CD4-positive, alpha-beta T cell treated with Interleukin-12 subunit alpha and Interleukin-12 subunit beta, for 1 hour (primary cell): ENCODE results near the gene MCTP1.
A peak's percentile ranks its signal among the peaks of the same experiment; 100 is the strongest.
"Not testable (repeated sequence)": the region's sequence is repeated elsewhere in the genome, so short reads cannot be mapped to it uniquely, and the experiment has no call there.

Experiments
- DNase-seq: peaks from one replicate; pipeline ENCODE4 v3.0.0-alpha.2; 2020

The MCTP1 gene

DNA sequence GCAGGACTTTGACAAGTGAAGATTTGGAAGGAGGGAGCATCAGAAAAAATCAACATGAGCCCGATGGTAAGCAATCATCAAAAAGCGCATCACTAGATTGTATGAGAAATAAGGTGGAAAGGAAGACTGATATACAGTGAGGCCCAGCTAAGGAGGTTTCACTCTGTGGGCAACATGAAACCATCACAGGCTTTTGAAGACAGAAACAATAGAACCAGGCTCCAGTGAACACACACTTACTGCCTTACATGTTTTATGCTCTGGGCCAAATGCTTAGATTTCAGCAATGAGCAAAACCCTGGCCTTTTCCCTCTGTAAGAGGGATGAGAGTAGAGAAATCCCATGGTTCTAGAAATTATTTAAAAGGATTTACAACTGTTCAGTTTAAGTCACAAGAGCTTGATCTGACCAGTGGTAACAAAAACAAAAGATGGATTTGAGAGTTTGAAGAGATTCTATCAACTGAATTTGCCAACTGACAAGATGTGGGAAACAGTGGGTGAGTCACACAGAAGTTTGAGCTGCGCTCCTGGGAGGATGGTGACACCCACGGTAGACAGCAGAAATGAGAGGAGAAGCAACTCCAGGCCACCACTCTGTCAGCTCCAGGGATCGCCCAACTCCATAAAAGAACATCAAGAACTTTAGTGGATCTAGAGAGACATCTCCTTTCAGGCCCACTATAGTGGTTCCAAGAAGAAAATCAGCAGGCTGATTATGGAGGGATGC is 261.8 kb downstream of the MCTP1 start:
- DNase-seq, result no peak

DNA sequence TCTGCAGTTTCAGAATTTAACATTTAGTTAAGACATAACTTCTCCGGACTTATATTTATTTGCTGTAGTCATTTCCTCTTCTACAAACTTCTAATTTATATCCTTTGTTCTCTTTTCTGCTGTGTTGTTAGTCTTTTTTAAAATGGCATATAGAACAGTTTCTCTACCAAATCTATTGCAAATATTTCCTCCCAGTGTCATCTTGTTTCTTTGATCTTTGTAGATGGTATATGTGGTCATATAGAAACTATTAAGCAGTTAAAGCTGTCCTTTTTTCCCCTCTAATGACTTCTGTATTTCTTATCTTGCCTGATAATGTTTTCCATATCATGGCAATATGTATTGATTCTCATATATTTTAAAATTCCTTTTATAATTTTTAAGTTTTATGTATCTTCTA is 264.5 kb downstream of the MCTP1 start:
- DNase-seq, result no peak

DNA sequence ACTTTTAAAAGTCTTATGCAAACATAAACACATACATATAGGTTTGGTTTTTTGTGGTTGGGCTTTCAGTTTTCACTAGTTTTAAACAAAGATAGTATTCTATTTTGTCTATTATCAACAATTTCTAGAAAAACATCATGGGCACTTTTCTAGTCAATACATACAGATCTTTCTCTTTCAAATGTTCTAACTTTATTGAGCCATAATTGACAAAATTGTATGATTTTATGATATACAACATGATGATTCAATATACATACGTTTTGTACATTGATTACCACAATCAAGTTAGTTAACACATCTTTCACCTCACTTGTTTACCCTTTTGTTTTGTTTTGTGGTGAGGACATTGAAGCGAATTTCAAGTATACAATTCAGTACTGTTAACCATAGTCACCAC is 265.9 kb downstream of the MCTP1 start:
- DNase-seq, result no peak

DNA sequence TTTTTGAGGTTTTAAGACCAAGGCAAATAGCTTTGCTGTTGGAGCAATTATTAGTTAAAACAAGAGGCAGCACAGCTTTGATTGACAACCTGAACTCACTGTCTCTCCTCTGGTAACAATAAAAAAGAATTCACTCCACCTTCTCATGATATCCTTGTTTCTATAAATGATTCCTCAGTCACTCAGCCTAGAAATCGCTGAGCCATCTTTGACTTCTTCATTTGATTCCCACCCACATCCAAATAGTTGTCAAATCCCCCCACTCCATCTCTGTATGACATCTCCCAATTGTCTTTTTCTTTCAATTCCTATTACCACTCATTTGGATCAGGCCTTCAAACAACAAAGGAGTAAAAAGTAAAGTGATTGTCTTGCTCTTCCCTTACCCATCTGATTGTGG is 266.4 kb downstream of the MCTP1 start:
- DNase-seq, result no peak

DNA sequence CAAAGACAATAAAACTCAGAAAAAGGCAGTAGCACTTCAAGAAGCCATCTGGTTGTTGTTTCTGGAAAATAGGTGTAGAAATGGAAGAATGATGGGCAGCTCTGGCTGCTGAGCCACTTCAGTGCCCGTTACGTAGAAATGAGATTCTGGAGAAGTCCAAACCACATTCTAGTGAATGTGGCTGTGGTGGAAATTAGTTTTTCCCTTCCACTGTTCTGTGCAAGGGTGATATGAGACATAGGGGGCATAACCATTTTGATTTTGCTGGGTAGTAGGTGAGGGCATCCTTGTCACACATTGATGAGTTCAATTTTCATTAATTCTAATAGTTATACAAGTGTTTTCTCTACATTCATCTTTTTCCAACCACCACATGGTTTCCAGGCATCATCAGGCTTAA is 275.1 kb downstream of the MCTP1 start:
- no peak for DNase-seq

DNA sequence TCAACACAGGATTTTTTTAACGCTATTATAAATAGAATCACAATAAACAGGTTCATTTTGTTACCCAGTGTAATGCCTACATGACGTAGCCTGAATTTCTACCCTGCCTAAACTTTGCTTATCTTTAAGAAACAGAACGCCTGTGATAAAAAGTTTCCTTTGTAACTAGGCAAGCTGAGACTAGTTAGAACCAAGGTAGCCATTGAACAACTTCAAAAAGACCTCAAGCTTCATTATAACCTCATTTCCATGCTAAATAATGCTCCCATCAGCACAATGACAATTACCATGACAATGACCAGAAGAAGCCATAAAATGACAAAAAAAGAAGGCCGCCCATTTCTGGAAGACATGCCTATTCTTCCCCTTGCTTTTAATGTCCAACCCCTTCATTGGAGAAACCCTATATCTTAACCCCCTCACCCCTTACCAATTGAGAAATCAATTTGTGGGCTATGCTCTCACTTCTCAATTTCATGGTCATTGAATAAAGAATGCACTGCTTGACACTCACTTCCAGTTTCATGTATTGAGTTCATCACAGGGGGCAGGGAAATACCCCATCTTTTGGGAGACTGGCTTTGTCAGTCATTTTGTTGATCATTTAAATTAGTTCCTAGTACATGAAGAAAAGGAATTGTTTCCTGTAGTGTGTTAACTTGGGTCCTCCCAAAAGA is 276.8 kb downstream of the MCTP1 start:
- DNase-seq, result no peak

DNA sequence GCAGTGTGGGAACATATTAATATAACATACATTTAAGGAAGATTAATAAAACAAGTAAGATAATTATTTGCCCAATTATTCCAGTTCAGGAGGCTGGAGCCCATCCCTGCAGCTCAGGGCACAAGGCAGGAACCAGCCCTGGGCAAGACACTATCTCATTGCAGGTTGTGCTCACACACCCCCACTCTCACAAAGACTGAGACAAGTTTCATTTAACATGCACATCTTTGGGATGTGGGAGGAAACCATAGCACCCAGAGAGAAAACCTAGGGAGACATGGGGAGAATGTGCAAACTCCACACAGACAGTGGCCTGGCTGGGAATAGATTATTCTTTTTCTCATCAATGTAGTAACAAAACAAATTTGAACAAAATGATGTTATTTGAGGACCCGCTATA is 279.1 kb downstream of the MCTP1 start:
- no peak for DNase-seq

DNA sequence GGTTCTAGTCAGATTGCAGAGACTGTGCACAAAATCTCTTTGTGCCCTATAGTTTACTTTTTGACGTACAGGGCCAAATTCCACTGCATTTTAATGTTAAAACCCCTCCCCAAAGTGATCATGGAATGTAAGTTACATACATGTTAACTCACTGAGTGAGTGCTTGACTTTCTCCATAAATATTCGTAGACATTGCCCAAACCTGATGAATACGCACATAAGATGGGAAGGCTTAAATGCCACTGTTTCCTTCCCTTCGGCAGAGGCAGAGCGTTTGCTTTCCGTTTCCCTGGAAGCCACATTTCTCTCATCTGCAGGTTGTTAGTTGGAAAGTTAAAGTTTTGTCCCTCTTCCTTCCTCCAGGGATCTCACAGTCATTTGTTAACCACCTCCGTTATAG is 286.2 kb downstream of the MCTP1 start:
- DNase-seq, result no peak

DNA sequence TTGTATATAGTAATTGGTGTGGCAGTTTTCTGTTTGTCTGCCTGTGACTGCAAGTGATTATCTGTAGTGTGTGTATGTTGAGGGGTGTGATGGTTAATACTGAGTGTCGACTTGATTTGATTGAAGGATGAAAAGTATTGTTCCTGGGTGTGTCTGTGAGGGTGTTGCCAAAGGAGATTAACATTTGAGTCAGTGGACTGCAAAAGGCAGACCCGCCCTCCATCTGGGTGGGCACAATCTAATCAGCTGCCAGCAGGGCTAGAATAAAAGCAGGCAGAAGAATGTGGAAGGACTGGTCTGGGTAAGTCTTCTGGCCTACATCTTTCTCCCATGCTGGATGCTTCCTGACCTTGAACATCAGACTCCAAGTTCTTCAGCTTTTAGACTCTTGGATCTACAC is 290.4 kb downstream of the MCTP1 start:
- DNase-seq, result not testable (repeated sequence)

DNA sequence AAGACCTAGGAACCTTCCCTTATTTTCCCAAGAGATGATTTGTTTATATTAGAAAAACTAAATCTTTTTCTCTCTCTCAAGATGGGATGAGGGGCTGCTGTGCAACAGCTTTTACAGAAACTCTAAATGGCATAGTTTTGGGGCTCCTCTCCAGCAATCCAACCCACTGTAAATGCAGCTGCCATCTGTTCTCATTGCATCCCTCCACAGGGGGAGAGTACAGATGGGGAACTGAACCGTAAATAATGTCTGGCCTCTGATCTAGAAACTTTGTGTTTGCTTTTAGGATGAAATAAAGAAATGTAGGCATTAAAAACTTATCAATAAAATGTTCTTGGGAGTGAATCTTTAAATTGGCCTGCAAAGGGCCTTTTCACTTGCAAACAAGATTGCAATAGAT is 291.4 kb downstream of the MCTP1 start:
- no peak for DNase-seq

DNA sequence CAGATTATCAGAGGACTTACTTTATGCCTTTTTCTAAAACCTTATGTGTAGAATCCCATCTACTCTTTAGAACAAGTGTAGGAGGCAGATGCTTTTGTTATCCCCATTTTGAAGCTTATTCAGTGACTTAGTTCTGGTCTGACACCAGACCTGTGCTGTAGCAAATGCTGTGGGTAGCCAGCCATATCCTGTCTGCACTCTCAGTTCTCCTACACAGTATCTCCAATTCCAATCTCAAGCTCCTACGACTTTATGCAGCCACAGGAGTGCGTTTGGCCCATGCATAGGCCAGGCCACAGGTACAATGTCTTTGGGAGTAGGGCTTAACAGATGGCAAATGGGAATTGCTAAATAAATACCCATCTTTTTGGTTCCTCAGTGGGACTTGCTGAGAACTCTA is 292.6 kb downstream of the MCTP1 start:
- DNase-seq, result no peak

DNA sequence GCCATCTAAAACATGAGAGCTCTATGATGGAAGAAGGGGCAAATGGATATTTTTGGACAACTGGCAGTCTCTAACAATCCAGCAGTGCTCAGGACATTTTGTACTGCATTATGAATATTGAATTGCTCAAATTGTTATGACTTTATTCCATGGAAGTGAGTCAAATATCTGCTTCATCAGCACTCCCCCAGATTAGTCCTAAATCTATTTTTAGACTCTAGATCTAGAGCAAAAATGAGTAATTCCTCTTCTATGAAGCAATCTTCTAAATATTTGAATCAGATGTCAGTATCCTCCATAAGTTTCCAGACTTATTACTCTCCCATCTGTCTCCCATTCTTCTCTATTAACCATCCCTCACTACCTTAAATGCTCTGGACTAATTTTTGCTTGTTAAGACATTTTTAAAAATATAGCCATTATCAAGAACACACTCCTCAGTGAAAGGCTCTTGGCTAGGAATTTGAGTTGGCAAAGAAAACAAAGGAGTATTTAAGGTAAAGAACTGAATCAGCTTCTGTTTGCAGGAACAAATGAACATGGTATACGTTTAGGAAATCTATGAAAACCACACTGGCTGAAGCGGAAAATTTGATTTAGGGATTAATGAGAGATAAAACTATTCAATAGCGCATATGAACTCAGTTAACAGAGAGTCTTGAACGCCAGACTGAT is 300.9 kb downstream of the MCTP1 start:
- no peak for DNase-seq

DNA sequence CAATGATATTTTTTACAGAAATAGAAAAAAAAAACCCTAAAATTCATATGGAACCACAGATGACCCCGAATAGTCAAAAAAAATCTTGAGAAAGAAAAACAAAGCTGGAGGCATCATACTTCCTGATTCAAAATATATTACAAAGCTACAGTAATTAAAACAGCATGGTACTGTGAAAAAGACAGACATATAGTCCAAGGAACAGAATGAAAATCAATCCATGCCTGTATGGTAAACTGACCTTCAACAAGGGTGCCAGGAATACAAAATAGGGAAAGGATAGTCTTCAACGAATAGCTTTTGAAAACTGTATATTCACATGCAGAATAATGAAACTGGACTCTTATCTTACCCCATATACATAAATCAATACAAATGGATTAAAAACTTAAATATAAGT is 307.5 kb downstream of the MCTP1 start:
- DNase-seq, result no peak

DNA sequence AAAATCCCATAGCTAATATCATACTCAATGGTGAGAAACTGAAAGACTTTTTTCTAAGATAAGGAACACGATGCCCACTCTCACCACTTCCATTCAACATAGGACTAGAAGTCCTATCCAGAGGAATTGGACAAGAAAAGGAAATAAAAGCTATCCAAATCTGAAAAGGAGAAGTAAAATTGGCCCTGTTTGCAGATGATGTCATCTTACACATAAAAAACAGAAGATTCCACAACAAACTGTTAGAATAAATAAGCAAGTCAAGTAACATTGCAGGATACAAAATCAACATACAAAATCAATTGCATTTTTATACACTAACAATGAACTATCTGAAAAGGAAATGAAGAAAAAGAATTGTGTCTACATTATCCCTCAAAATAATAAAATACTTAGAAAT is 308.0 kb downstream of the MCTP1 start:
- DNase-seq, result no peak

DNA sequence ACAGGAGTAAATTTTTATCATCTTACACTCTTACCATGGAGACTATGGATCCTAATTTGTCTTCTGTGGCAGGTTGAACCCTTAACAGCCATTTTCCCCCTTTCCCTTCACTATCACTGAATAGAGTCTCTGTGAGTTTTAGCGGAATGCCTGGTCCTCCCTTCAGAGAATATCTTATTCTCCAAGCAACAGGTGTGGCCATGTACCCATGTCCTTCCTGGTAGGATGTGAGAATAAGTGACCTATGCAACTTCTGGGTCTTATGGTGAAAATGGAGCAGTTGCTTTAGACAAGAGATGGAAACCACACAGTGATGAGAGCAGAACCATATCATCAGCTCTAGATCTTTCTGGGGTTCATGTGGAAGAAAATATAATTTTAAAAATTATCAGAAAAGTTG is 312.6 kb downstream of the MCTP1 start:
- DNase-seq, result no peak

DNA sequence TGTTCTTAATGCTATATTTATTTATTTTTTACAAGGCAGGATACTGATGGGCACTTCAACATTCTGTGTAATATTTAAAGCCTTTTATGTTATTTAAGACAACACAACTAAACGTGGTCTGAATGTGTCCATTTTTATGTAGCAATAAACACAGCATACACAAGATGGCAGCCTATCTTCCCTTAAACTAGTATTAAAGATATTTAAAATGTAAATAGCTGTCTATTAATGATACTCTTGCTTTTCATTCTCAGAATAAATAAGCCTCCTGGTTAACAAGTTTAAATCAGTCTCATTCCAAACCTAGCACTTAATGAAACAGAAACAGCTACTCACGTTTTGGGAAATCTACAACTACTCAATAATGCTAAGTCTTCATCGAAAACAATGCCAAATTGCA is 315.7 kb downstream of the MCTP1 start:
- DNase-seq, result no peak

DNA sequence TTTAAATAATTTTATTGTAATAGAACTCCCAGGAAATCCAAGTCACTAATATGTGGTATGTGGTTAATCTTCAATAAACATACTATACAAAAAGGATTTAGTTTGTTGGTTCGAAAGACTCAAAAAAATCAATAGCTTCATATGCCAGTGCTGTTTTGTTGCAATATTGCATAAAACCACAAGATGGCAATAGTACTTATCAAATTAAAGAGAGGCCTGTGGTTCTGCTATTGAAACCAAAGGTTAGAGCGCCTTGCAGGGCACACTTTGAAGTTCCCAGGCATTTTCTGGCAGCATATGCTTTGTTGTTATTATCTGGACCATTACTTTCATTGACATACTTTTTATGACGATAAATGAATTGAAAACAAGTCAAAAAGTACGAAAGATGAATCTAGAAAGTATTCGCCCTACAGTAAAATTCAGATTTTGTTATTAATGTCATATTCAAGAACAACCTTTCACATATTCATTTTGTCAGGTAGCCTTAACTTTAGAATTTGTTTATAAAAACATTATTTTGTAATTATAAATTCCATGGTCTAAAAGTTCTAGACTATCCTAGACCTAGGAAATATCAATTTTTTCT is 316.3 kb downstream of the MCTP1 start:
- DNase-seq, result peak; percentile 44

DNA sequence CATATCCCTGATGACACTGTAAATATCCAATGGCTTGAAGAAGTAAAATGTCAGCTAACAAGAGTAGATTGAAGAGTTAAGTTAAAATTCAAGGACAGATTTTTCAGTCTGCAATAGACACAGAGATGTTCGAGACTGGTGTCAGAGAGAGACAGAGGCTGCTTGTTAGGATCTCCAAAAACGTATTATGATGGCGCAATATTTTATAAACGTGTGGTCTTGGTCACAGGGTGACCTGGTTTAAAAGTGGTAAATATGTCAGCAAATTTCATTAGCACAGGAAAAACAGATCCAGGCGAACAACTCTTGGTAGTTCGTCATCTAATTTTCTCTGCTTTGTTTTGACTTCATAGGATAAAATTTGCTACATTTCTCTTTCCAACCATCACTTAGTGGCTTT is 317.4 kb downstream of the MCTP1 start:
- no peak for DNase-seq

DNA sequence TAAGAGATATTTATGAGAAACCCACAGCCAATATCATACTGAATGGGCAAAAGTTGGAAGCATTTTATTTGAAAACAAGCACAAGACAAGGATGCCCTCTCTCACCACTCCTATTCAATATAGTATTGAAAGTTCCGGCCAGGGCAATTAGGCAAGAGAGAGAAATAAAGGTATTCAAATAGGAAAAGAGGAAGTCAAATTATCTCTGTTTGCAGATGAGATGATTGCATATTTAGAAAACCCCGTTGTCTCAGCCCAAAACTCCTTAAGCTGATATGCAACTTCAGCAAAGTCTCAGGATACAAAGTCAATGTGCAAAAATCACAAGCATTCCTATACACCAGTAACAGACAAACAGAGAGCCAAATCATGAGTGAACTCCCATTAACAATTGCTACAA is 325.6 kb downstream of the MCTP1 start:
- DNase-seq, result not testable (repeated sequence)

DNA sequence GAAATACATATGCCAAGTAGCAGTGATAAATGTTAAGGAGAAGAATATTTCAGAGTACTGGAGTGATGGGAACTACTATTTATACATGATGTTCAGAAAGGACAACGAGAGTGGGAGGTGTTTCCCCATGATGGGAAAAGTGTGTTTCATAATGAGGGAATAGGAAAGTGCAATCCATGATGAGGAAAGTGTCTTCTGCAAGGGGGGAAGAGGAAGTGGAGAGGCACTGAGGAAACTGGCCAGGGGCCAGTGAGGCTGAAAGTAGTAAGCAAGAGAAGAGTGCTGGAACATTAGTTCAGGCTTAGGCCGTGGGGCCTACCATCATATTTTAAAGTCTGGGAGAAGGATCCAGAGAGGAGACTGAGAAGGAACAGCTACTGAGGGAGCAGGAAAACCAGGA is 339.2 kb downstream of the MCTP1 start:
- no peak for DNase-seq

DNA sequence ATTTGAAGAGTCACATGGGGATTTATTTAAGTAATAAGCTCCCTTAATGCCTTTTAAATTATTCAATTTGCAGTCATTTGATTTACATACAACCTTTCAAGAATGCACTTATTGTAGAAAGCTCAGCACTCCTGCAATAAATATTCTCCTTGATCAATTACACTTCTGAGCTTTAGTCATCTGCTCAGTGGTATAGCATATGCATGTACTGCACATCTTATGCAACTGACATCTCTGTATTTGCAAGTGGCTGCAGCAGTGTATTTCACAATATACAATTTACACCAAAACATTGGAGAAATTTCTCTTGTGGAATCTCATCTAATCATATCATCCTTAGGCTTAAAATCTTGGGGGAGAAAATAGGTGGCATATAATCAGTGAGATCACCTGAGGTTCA is 340.7 kb downstream of the MCTP1 start:
- no peak for DNase-seq

DNA sequence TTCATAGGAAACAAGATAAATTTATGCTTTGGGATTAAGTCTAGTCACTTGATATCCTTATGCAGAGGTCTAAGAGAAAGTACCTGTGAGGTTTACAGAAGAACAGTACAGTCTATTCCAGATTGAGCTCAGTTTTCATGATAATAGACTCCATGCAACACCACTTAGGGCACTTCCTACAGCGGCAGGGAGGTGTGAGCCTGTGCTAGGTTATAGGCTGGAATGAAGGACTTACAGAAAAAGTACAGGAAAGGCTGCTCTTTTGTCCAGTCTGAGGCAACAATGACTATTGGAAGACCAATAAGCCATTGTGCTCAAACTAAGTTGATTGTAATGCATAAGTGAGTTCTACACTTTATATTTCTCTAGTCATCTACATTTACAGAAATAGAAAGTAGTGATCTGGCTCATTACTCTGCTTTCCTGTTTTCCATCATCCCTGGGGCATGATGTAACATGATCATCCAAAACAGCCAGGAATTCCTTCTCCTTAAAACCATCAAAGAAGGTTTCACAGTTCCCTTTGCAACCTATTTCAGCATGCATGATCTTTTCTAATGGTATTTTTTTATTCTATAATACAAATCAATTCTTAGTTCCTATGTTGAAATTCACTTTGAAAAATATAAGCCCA is 343.7 kb downstream of the MCTP1 start:
- DNase-seq, result no peak

DNA sequence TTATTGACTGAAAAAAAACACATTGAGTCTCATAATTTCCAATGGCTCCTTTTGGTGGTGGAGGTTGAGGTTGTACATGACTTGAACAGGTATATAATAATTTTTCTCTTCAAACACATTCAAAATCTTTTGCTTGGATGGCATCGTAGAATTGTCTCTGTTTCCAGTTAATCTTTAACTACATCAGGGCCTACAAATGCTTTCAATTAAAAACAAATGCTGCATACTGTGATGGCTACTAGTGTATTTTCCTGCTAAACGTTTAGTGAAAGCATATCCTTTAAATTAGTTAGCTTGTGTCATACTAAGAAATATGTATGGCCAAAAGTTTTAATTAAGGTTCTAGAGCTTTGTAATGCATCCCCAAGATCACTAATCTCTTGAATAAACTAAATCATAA is 352.6 kb downstream of the MCTP1 start:
- no peak for DNase-seq

DNA sequence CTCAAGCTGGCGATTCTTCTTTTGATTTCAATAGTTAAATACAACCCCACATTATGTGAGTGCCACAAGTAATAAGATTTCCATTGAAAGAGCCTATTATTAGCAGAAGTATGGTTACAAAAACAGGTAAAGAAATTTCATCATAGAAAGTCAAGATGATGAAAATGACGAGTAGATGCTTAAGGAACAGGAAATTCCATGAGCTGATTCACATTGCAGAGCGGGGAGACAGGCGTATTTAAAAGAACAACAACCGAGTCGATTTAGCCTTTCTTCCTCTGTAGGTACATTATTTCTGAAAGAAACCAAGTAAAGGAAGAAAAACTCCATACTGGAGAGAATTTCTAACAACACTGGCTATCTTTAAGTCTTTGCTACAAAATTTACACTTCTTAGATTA is 356.0 kb downstream of the MCTP1 start:
- DNase-seq, result no peak
